Endometrial microvascular endothelial cells (primary cell): ENCODE measurements around the gene OAF. TPM values are rescaled to one million over a fixed set of nuclear protein-coding genes. Genes with fewer than 3 reads are reported as not detected.

Experiments
- in situ Hi-C: cut with HindIII; loops from 2 replicates; pipeline ENCODE4 v1.10.0; 2017; ENCODE audit warnings: low sequenced_read_pairs, low pct_unique_long_range_greater_than_20kb; ENCODE audit errors: inconsistent ontology term
- total RNA-seq: library from RNA; depleted of rRNA; stranded (reverse); fragments of >200 nt; gene quantifications from one replicate; pipeline ENCODE4 v1.2.3, GENCODE V29; 2015; ENCODE audit errors: inconsistent ontology term

Gene OAF
- total RNA-seq, 1 donor from 2014 or later, result 51.8 TPM

DNA sequence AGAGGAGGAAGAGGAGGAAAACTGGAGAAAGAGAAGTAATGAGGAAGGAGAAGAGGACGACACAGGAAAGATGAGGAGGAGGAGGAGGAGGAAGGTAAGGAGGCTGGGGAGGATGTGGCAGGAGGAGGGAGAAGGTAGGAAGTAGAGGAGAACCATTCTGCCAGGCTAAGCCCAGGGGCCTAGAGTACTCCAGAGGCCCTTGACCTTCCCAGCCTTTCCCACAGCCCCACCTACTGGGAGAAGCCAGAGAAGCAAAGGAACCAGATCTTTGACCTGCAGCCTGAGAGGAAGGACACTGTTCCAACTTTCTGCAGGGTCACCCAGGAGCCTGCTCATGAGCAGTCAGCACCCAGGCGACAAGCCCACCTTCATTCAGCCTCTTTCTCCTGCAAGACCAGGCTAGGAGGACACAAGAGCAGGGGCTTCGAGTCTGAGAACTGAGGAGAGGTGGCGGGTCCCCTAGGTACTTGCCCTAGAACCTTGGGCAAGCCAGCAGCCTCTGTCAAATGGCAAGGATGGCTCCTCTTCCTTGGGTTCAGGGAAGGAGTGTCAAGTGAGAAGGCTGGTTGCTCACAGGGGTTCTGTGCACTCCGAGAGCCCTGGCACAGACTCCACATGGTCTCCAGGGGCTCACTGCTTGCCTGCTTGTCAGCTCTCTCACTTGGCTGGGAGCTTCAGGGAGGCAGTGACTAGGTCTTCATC lies 27.9 kb upstream of the OAF start:
- in situ Hi-C loops, result no loop called here

- in situ Hi-C loops, result no loop called here
These were observed 27.1 kb upstream of the OAF start for GRCh38 chr11:120183701-120184141.

- in situ Hi-C loops, result no loop called here
These were observed 26.4 kb upstream of the OAF start for GRCh38 chr11:120184371-120184945.

GRCh38 chr11:120184946-120185705 lies 25.7 kb upstream of the OAF start:
- in situ Hi-C loops, result no loop called here

GRCh38 chr11:120185706-120186455 lies 25.0 kb upstream of the OAF start:
- in situ Hi-C loops, result no loop called here

DNA sequence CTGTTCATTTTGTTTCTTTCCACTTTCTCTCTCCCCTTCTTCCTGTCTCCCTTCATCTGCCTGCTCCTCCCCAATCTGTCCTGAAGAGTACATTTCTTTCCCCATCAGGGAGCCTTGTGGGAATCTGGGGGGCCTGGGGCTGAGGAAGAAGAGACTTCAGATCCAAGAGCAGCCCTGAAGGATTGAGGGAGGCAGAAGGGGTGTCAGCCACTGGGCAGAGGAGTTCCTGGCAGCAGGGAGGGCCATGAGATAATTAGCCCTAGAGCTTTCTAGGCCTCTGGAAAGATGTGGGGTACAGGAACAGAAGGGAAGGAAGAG lies 24.4 kb upstream of the OAF start:
- in situ Hi-C loops, result no loop called here

DNA sequence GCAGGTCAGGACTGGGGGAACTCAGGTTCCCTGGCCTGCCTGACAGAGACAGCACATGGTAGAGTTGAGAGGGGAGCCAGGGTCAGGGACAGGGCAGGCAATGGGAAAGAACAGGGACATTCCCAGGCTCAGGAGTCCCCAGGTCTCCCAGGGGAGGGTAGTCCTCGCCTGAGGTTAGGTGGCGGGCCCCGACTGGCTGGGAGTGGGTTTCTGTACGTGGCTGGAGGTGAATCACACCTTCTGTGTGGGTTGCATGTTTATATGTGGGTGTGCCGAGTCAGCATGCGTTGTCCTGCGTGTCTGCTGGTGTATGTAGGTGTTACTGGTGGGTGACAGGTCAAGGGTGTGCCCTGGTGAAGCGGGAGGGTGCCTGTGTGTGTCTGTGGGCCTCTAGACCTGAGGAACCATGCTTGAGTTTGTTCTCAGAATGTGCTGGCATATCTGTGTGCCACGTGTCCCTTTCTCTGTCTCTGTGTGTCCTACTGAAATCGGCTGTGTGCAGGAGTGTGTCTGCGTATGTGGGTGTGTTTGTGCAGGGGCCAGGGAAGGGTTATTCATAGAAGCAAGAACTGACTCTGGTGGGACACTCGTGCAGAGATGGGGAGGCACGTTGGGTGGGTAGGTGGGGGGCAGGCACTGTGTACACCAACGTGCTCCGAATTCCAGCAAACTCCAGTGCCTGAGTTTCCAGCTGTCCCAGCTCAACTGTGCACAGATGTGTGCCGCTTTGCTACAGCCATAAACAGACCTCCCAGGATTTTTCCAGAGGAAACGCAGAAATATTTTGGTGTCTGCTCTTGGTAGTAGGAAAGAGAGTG lies 23.8 kb upstream of the OAF start:
- in situ Hi-C loops, result no loop called here

GRCh38 chr11:120188371-120188770 lies 22.5 kb upstream of the OAF start:
- in situ Hi-C loops, result no loop called here

DNA sequence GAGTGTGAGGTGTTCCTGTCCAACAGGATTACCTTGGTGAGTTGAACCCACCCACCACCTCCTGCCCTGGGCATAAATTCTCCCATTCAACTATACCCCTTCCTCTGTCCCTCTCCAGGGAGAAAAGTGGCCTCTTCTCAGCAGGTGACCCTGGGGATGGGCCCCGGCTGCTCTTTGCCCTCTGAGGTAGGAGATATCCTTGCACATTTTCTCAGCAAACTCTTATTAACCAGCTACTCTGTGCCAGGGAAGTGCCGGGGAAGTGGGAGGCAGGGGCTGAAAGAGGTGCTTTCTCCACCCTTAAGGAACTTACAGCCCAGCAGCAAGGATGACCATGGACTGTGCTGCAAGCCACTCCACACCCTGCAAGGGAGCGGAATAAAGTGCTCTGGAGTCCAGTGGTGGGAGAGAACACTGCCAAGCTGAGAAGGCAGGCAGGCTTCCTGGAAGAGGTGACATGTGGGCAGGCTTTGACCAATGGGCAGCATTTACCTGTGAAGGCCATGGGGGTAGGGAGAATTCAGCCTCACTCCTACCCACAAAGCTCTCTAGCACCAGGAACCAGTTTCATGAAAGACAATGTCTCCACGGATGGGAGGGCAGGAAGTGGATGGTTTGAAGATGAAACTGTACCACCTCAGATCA lies 21.9 kb upstream of the OAF start:
- in situ Hi-C loops, result no loop called here

DNA sequence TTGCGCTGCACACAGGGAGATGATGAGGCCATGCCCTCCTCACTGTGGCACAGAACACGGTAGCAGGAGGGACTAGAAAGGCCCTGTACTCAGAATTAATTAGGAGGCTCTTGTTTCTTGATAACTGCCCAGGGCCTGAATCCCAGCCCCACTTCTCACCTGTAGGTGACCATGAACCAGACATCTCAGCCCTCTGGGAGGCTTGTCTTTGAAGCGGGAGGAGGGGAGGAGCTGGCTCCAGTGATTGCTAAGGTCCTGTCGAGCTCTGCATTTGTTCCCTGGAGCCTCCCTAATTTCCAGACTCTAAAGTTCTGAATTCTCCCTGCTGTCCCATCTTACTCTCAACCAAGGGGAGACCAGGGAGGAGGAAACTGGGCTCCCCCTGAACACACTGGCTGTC lies 19.8 kb upstream of the OAF start:
- in situ Hi-C loops, result no loop called here

GRCh38 chr11:120192831-120193625 lies 17.8 kb upstream of the OAF start:
- in situ Hi-C loops, result no loop called here

- in situ Hi-C loops, result no loop called here
These were observed 16.7 kb upstream of the OAF start for GRCh38 chr11:120194166-120194565.

DNA sequence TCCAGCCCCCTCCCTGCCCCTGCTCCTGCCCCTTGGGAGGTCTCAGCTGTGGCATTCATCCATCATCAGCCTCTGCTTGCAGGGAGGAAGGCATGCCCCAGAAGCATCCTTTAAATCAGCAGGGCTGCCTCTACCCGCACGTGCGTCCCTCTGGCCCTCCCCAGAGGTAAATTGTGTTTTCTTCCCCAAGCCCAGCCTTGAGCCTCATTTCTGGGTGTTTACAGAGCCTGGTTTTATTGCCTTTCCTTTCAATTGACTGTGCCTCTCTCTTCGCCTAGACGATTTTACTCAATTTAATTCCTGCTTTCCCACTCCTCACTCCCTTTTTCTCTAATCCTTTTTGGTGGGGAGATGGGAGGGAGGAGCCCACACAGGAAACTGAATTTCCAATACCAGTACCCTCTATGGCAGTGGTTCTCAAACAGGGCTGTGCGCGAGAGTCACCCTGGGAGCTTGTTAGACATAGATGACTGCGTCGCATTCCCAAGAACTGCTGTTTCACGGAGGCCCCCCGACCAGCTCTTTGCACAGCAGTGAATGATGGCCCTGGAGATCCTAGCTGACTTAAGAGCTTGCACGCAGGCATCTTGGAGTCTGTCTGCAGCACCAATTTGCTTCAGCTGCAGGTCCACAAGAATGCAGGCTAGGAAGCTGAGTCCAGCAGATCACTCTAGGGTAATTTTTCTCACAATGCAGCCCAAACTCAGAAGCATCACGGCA lies 15.1 kb upstream of the OAF start:
- in situ Hi-C loops, result no loop called here

GRCh38 chr11:120196826-120197225 lies 14.0 kb upstream of the OAF start:
- in situ Hi-C loops, result no loop called here

DNA sequence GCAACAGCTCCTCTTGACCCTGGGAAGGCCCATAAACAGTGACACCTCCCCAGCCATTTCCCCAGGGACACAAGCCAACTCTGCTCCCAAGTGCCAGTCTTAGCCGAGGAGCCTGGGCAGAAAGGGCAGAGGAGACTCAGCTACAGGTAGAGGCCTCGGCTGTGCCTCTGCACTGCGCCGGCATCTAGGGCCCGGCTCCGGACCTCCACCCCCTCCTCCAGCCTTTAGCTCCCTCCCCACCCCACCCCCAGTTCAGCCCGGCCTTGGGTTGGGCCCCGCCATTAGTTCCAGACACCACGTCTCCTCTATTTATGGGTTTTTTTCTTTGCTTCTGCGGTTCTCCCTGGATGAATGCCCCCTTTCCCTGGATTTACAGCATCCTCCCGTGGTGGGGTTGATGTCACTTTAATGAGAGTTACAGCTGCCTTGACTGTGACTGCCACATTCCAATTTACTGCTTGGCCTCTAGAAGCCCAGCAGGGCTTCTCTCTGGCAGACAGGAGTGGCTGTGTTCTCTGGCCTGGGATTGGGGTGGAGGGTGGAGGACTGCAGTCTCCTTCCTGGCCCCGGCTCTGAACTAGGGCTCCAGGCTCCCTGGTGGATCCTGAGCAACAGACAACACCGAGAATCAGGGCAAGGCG lies 13.5 kb upstream of the OAF start:
- in situ Hi-C loops, result no loop called here

GRCh38 chr11:120197977-120198376 lies 12.9 kb upstream of the OAF start:
- in situ Hi-C loops, result no loop called here

- in situ Hi-C loops, result no loop called here
These were observed 12.4 kb upstream of the OAF start for GRCh38 chr11:120198403-120198786.
